Endothelial cell of umbilical vein (primary cell): Measurements from ENCODE around the gene FAM219B.

Experiments used
- CTCF ChIP-seq, 2 donors: IDR thresholded peaks; 1 replicate in 1 of 2; 2 replicates in 1 of 2; pipeline ENCODE4 v1.5.1; 2011; ENCODE audit warnings: low read length in 2 of 2, mild to moderate bottlenecking in 2 of 2, moderate library complexity in 2 of 2, control low read depth in 1 of 2, inconsistent platforms in 1 of 2, low read depth in 1 of 2; ENCODE audit not compliant: insufficient read depth in 1 of 2; ENCODE audit errors: extremely low read depth in 1 of 2
- FOS ChIP-seq: IDR thresholded peaks from 2 replicates; pipeline ENCODE4 v1.6.1; 2011; ENCODE audit warnings: mild to moderate bottlenecking, low read length, moderate library complexity, borderline replicate concordance; ENCODE audit not compliant: insufficient read depth
- GATA2 ChIP-seq: IDR thresholded peaks from 2 replicates; pipeline ENCODE4 v1.7.0; 2011; ENCODE audit warnings: low read depth, mild to moderate bottlenecking, moderate library complexity, mixed read lengths, low read length; ENCODE audit not compliant: insufficient read length, insufficient read depth
- MYC ChIP-seq: IDR thresholded peaks from one replicate; pipeline ENCODE4 v1.6.1; 2011; ENCODE audit warnings: mild to moderate bottlenecking, low read depth, low read length
- POLR2A ChIP-seq: IDR thresholded peaks from 2 replicates; pipeline ENCODE4 v1.6.1; 2012; ENCODE audit warnings: low read depth, mild to moderate bottlenecking, control low read depth, low read length
- POLR2AphosphoS5 ChIP-seq: IDR thresholded peaks from 2 replicates; pipeline ENCODE4 v1.6.1; 2012; ENCODE audit warnings: low read depth, mild to moderate bottlenecking, control low read depth, low read length, moderate library complexity; ENCODE audit not compliant: insufficient read depth

GRCh38 chr15:74855857-74856256 lies 50.8 kb downstream of the FAM219B start:
- TF ChIP-seq CTCF (IDR thresholded peaks at IDR 0.05; ENCODE audit: extremely low read depth in 1 of 2, insufficient read depth in 1 of 2, low read depth in 1 of 2, low read length in 2 of 2) (no peak), POLR2AphosphoS5 (no peak), GATA2 (no peak), POLR2A (no peak), FOS (no peak), MYC (no peak)
